K562 (cell line): ENCODE results near the gene TAF1D. TPM values are rescaled to one million over a fixed set of nuclear protein-coding genes. Genes with fewer than 3 reads are reported as not detected.

Experiments used
- ATAC-seq: fragments of 200-7000 bp; cut with Tn5 transposase; 3 replicates; pipeline ENCODE4 v1.9.1; 2020; ENCODE audit warnings: moderate library complexity
- BruUV-seq: library from RNA; stranded (reverse); fragments of 400-500 nt; replicated peaks from 2 replicates; lab custom pipeline; 2021; lab: Mats Ljungman, UMichigan
- CTCF ChIA-PET: fragments of 300-600 bp; formaldehyde crosslinking; extraction: SDS; loops from one replicate; lab custom pipeline; 2021; ENCODE audit warnings: low intra/inter-chr PET ratio; lab: Yijun Ruan, JAX
- POLR2A ChIA-PET: fragments of 300-600, 350-650 bp; sonication (Branson Sonifier 250); formaldehyde crosslinking; extraction: SDS; loops from one replicate; lab custom pipeline; 2021; ENCODE audit warnings: antibody characterized with exemption, inconsistent platforms; lab: Yijun Ruan, JAX
- DNase-seq, 4 experiments: peaks; one replicate each; pipeline versions ENCODE4 v3.0.0 to v3.0.0-alpha.2; 2011 to 2018; ENCODE audit warnings: low spot score in 3 of 4, mixed read lengths in 3 of 4; ENCODE audit errors: extremely low read depth in 1 of 4
- FAIRE-seq: peaks from 2 replicates; lab custom pipeline; 2011; peaks lifted over from hg19 to GRCh38; lab: Jason Lieb, UNC
- H2AFZ ChIP-seq: 2 replicates; pipeline ENCODE4 v1.6.0; 2011; ENCODE audit warnings: low read depth, low read length, control low read depth, inconsistent platforms
- H3K27ac ChIP-seq: fragments of 200-600 bp; 3 replicates; pipeline ENCODE4 v1.8.0; 2011; ENCODE audit warnings: low read depth, mild to moderate bottlenecking, control low read depth, inconsistent platforms, low read length, moderate library complexity, mixed read lengths; ENCODE audit errors: extremely low read depth
- H3K27me3 ChIP-seq, 2 experiments: fragments of 300-600 bp in 1 of 2; 2 replicates in 1 of 2; 3 replicates in 1 of 2; pipeline versions ENCODE4 v1.6.0 to v1.8.0; 2011; ENCODE audit warnings: inconsistent platforms in 2 of 2, low read length in 2 of 2, mild to moderate bottlenecking in 1 of 2, mixed read lengths in 1 of 2, moderate library complexity in 1 of 2; ENCODE audit not compliant: control insufficient read depth in 2 of 2, insufficient read depth in 2 of 2
- H3K36me3 ChIP-seq: fragments of 300-600 bp; 3 replicates; pipeline ENCODE4 v1.8.0; 2011; ENCODE audit warnings: mild to moderate bottlenecking, low read length, inconsistent platforms; ENCODE audit not compliant: control insufficient read depth, insufficient read depth
- H3K4me1 ChIP-seq, 2 experiments: fragments of 200-600 bp in 1 of 2; replicated peaks in 1 of 2; 2 replicates in 1 of 2; 3 replicates in 1 of 2; pipeline versions ENCODE4 v1.5.1 to v1.8.0; 2011; ENCODE audit warnings: inconsistent platforms in 2 of 2, low read length in 2 of 2, mild to moderate bottlenecking in 1 of 2, mixed read lengths in 1 of 2, moderate library complexity in 1 of 2; ENCODE audit not compliant: control insufficient read depth in 2 of 2, insufficient read depth in 2 of 2
- H3K4me2 ChIP-seq: 2 replicates; pipeline ENCODE4 v1.6.1; 2011; ENCODE audit warnings: low read length, control low read depth, inconsistent platforms, mixed read lengths; ENCODE audit not compliant: insufficient read depth
- H3K4me3 ChIP-seq: fragments of 200-600 bp; sonication (generic), shearing (Covaris generic); 2 replicates; pipeline ENCODE4 v1.5.1; 2016; ENCODE audit warnings: control low read depth, inconsistent platforms
- H3K79me2 ChIP-seq: fragments of 200-600 bp; 3 replicates; pipeline ENCODE4 v1.8.0; 2011; ENCODE audit warnings: low read length, inconsistent platforms; ENCODE audit not compliant: control insufficient read depth, insufficient read depth
- H3K9ac ChIP-seq, 2 experiments: 2 replicates each; pipeline versions ENCODE4 v1.6.0 to v1.6.1; 2011; ENCODE audit warnings: low read depth in 2 of 2, low read length in 2 of 2, control low read depth in 1 of 2, inconsistent platforms in 1 of 2, mild to moderate bottlenecking in 1 of 2, mixed read lengths in 1 of 2; ENCODE audit not compliant: insufficient read depth in 1 of 2
- H3K9me1 ChIP-seq: one replicate; pipeline ENCODE4 v1.6.0; 2011; ENCODE audit warnings: inconsistent platforms, mild to moderate bottlenecking, low read length, moderate library complexity; ENCODE audit not compliant: control insufficient read depth, insufficient read depth
- H3K9me3 ChIP-seq: replicated peaks from 2 replicates; pipeline ENCODE4 v1.5.1; 2011; ENCODE audit warnings: low read depth, low read length, inconsistent platforms; ENCODE audit not compliant: control insufficient read depth, insufficient read depth
- H4K20me1 ChIP-seq: replicated peaks from 2 replicates; pipeline ENCODE4 v1.6.1; 2011; ENCODE audit warnings: low read length, inconsistent platforms, mixed read lengths; ENCODE audit not compliant: control insufficient read depth, insufficient read depth
- ARID2 ChIP-seq: fragments of 450-650 bp; IDR thresholded peaks from 2 replicates; pipeline ENCODE4 v1.6.1; 2017; ENCODE audit warnings: antibody characterized with exemption, mild to moderate bottlenecking
- ETV1 ChIP-seq: fragments of 450-650 bp; conservative IDR thresholded peaks from 2 replicates; pipeline ENCODE4 v1.6.1; 2016; ENCODE audit warnings: missing genetic modification characterization, control low read depth, low read depth, missing compliant biosample characterization
- GTF3C2 ChIP-seq: IDR thresholded peaks from 3 replicates; pipeline ENCODE4 v1.6.1; 2011; ENCODE audit warnings: borderline replicate concordance, mild to moderate bottlenecking, moderate library complexity; ENCODE audit not compliant: insufficient read length; ENCODE audit errors: extremely low read depth
- HNRNPUL1 ChIP-seq: fragments of 200-400 bp; formaldehyde crosslinking; IDR thresholded peaks from 2 replicates; pipeline ENCODE4 v1.6.1; 2017; ENCODE audit warnings: low read length
- HOMEZ ChIP-seq: fragments of 250-450 bp; sonication (Bioruptor Pico); IDR thresholded peaks from 2 replicates; pipeline ENCODE4 v1.4.0; 2020; ENCODE audit warnings: mild to moderate bottlenecking, moderate library complexity
- MIER1 ChIP-seq: fragments of 450-650 bp; IDR thresholded peaks from 2 replicates; pipeline ENCODE4 v1.6.1; 2016; ENCODE audit warnings: antibody characterized with exemption, mild to moderate bottlenecking, low read depth
- SRSF1 ChIP-seq: fragments of 200-400 bp; formaldehyde crosslinking; IDR thresholded peaks from 2 replicates; pipeline ENCODE4 v1.6.1; 2017; ENCODE audit warnings: mild to moderate bottlenecking, low read depth, low read length, moderate library complexity
- ZFX ChIP-seq: sonication (generic); formaldehyde crosslinking; IDR thresholded peaks from 2 replicates; pipeline ENCODE4 v1.8.0; 2022; ENCODE audit warnings: mild to moderate bottlenecking, missing genetic modification reagents, moderate library complexity
- ZNF57 ChIP-seq: fragments of 450-650 bp; formaldehyde crosslinking; IDR thresholded peaks from 2 replicates; pipeline ENCODE4 v1.4.0; 2020; ENCODE audit warnings: mild to moderate bottlenecking, moderate library complexity
- ZNF830 ChIP-seq: fragments of 250-450 bp; sonication (Bioruptor Pico); IDR thresholded peaks from 2 replicates; pipeline ENCODE4 v1.5.0; 2021; ENCODE audit warnings: mild to moderate bottlenecking
- WGBS: fragments of 100-300 bp; shearing (Covaris generic); methylation state at CpG from one replicate; pipeline ENCODE4 v1.1.6; 2016; ENCODE audit warnings: low coverage, mixed read lengths; ENCODE audit not compliant: insufficient coverage; ENCODE audit errors: missing lambda C conversion rate; 5-methylcytosine and 5-hydroxymethylcytosine counted together
- in situ Hi-C: fragments of 300-500 bp; cut with MboI; formaldehyde crosslinking; loops from 4 replicates; pipeline ENCODE4 v1.15.0; 2018; ENCODE audit warnings: inconsistent platforms, mixed read lengths
- intact Hi-C: fragments of 100-400 bp; cut with micrococcal nuclease; formaldehyde crosslinking; loops from 2 replicates; pipeline ENCODE4 v1.14.2; 2022
- polyA plus RNA-seq, 8 experiments: library from polyadenylated mRNA; depleted of rRNA in 4 of 8; stranded (reverse) in 5 of 8; unstranded in 3 of 8; fragments of >200 nt; fragmentation: Nextera tagmentation in 2 of 8; fragmentation: Illumina TruSeq in 1 of 8; extraction: Ambion mirVana in 2 of 8; extraction: Trizol in 1 of 8; gene quantifications; 2 replicates each; pipeline versions ENCODE4 v1.2.1 to v1.2.3, GENCODE V29; 2011 to 2014; ENCODE audit warnings: inconsistent platforms in 1 of 8, missing spikeins in 1 of 8
- total RNA-seq, 7 experiments: library from RNA; depleted of rRNA in 6 of 7; stranded (reverse); fragments of >200 nt in 6 of 7; fragmentation: Illumina TruSeq in 2 of 7; extraction: Trizol in 2 of 7; gene quantifications; 2 replicates each; pipeline versions ENCODE4 v1.2.1 to v1.2.3, GENCODE V29; 2011 to 2021; ENCODE audit warnings: low replicate concordance in 1 of 7

TAF1D gene
- total and polyA plus RNA-seq, 9 of the 15 experiments (the other 6 are each of a cell fraction or from before 2014, with no cell fraction given): 122 to 347 (median 250) TPM

DNA sequence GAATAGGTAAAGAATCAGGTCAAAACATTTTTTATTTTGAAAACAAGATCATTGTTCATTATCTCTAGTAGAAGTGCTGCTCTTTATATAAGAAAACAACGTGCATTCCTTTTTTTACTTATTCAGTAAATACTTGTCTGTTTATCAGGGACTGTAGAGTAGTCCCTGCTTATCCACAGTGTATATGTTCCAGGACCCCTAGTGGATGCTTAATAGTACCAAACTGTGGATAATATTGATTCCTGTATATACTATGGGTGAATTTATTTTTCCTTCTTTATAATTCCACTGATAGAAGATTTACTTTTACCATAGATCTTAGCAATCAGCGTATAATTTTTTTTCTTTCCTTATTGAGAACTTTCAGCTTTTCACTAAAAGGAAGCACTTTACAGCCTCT lies 47.2 kb downstream of the TAF1D start:
- Histone ChIP-seq H4K20me1 (no peaks in the 10 kb centered on the region), H3K27me3 (no peaks in the 10 kb centered on the region), H2AFZ (no peak overlapping the region), H3K4me1 (no peaks in the 10 kb centered on the region), H3K9ac (no peak overlapping the region), H3K4me3 (no peak overlapping the region), H3K79me2 (no peaks in the 10 kb centered on the region), H3K9me3 (no peaks in the 10 kb centered on the region), H3K27ac (no peak overlapping the region), H3K9me1 (no peaks in the 10 kb centered on the region), H3K4me2 (no peak overlapping the region), H3K36me3 (peaks cover 89% of the 10 kb centered on the region)
- 82% methylated on average over 2 of the region's 2 CpGs for WGBS
- in situ Hi-C loops (no loop called here), intact Hi-C loops (no loop called here)
- TF ChIP-seq HNRNPUL1 (no peak), ETV1 (no peak), GTF3C2 (no peak), SRSF1 (no peak), ZNF57 (CRISPR knock-in tag) (no peak), ZFX (CRISPR knock-in tag) (no peak), MIER1 (no peak), ARID2 (no peak), ZNF830 (no peak), HOMEZ (CRISPR knock-in tag) (no peak)
- POLR2A ChIA-PET: no interaction called here
- CTCF ChIA-PET: no interaction called here
- FAIRE-seq (no peak), ATAC-seq (peak; percentile 78), DNase-seq (no peak)
- BruUV-seq: no TSS peak
